DMS53 treated with DMSO at 0.1 percent for 48 hours (cell line): Measurements from ENCODE around the gene NACC2.
"Not testable (repeated sequence)": the region's sequence is repeated elsewhere in the genome, so short reads cannot be mapped to it uniquely, and the experiment has no call there.

ENCODE experiments used
- DNase-seq: peaks from one replicate; lab custom pipeline; 2025; ENCODE audit not compliant: unreplicated experiment; lab: John Stamatoyannopoulos, UW

Gene NACC2

DNA sequence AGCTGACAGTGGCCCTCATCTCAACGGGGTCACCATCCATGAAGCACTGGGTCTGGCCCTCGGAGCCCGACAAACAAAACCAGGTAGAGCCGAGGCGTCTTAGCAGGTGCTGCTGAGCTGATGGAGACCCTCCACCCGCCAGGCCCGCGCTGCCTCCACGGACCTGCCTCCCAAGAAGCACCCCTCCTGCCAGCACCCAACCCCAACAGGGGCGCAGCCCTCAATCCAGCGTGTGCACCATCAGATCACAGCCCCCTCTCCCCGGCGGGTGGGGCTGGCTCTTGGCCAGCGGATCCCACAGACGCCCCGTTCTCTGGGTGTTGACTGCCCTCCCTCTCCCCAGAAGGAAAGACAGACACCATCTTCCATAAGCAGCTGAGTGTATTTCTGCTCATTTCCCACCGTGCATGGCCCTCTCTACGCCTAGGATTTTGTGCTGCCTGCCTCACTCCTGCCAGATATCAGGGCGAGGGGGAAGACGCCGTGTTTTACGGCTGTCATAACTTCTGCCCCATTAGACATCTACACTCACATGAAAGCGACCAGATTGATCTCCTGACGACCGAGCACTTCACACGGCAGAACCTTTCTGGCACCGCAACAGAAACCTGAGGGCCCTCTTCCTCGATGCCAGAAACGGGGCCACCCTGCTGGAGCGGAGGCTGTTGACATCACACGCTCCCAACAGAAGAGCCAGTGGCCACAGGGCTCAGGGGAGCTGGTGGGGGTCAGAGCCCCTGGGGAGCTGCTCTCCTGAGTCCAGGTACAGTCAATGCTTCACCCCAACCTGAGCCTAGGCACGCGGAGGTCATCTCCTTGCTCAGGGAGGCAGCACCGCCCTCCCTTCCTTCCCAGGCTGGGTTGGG, 12.4 kb downstream of the NACC2 start:
- no peak for DNase-seq

DNA sequence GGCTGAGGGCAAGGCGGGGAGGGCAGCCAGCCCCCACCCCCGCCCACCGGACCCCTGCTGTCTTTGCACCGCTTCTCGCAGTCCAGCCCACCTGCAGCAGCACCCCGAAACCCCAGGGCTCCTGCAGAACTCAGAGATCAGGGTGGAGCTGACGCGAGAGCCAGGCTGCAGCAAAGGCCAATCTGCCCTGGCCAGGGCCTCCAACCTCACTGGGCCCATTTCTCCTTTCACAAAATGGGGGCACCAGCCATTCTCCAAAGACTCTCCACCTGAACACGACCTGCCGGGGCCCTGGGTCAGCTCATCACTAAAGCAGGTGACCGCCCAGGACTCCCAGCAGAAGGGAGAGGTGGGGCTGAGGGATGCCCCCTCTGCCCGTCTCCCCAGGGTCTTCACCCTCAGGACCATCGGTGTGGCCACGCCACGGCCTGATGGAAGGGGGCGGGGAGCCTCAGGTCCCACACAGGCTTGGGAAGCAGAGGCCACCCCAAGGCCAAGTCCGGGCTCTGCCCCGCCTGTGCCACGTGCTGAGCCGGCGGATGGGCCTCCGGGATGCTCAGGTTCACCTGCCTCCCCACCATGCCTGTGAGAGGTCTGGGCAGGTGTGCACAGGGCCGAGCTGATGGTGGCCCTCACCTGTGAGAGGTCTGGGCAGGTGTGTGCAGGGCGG, 13.1 kb downstream of the NACC2 start:
- no peak for DNase-seq

DNA sequence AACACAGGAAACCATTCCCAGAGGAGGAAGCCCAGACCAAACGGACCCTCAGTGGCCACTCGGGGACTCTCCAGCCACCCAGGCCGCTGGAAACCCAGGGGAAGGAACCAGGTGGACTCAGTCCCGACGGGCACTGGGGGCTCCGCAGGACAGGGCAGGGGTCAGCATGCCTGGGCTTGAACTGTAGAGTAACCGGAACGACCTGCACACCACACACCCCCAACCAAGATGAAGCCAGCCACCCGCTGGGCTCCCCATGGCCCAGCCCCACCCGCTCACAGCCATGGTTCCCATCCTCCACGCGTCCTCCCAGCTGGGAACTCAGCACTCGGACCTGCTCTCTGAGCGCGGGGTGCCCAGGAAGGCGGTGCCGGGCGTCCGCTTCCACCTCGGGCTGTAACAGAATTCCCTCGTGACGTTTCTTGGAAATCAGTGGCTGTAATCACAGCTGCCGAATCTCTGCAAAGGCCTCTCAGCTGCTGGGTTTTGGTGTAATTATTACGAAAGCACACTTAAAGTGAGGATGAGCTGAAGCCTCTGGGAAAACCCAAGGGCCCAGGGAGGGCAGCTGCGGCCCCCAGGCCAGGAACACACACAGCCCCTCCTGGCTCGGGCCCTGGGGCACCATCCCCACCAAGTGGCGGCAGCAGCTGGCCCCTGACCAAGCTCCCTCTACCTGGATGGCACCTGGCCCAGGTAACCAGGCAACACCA, 13.8 kb downstream of the NACC2 start:
- DNase-seq = no peak

DNA sequence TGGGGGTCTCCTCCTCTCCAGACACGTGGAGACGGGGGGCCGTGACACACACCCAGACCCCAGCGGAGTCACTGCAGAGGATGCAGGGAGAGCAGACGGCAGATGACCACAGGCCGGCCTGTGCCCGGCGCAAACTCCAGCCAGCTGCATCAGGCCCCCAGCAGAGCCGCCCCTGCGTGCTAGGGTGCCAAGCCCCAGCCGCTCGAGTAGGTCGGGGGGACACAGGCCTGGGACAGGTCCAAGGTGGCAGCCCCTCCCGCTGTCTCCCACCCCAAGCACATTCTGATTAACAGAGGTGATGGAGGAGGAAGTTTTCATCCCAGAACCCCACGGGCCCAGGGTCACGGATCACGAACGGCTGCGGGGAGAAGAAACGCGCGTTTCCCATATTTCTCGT, 14.4 kb downstream of the NACC2 start:
- no peak for DNase-seq

DNA sequence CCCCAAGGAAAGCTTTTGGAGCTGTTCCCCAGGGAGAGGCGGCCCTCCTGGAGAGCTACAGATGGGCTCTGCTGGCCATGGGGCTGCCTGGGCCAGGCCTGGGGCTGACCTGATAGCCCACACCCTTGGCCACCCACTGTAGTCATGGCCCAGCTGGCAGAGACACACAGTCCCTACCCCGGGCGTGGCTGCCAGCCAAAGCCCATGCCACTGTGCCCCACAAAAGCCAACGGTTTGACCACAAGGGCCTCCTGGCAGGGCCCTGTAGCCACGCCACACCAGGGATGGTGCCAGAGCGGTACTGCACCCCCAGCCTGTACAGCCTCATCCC, 15.2 kb downstream of the NACC2 start:
- DNase-seq = no peak

DNA sequence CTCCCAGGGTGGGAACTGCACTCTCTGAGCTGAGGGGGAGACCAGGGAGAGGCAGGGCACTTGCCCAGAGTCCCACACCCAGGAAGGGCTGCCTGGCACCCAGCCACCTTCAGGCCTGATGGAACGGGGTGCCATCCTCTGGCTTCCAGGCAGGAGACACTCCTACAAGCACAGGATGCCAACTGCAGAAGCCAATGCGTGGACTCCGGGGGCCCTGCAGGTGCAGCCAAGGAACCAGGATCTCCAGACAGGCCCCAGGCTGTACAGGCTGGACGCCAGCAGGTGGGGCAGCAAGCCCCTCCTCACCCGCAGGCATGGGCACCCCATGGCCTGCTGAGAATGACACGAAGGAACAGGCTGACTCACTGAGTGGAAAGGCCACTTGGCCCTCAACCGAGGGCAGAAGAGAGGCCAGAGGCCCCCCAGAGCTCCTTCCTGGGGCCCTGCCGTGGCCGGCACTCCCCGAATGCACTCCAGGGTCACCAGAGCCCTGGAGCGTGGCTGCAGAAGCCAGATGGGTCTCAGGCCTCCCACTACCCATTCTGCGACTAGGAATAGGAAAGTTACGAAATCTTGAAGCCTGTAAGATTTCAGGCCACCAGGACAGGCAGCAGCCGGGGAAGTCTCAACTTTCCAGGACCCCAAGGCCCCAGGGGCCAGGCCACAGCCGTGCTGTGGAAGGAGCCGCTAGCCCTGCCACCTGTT, 15.7 kb downstream of the NACC2 start:
- no peak for DNase-seq

DNA sequence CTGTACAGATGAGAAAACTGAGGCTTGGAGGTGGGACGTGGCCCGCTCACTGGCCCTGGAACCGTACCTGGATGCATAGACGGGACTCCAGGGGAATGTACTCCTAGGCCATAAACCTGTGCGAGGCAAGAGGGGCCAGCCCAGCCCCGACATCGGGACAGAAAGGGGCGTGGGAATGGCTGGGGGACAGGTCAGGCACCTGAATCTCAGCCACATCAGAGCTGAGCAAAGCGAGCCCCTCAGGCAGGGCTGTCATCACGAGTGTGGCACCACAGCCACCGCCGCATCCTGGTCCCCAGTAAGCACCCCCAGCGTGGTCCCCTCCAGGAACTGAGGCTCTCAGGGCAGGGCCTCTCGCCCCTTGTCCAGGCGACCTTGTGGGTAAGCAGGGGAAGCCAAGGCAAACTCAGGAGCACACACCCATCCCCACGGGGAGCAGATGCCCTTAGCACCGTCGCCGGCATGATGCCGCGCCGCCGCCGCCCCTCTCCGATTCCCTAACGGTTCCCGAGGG, 16.5 kb downstream of the NACC2 start:
- no peak for DNase-seq

DNA sequence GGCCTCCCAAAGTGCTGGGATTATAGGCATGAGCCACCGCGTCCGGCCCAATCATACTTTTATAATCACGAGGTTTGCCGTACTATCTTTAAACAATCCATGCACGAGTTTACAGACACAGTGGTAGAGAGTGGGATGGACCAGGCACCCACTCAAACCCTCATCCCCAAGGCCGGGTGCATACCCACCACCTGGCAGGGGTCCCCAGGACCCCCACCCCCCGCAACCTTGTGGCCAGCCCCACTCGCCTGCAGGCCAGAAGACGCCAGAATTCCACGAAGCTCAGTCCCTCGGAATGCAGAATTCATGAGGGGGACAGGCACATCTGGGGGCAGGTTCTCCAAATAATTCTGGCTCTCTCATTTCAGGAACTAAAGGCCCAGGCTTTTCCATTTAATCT, 17.1 kb downstream of the NACC2 start:
- no peak for DNase-seq

DNA sequence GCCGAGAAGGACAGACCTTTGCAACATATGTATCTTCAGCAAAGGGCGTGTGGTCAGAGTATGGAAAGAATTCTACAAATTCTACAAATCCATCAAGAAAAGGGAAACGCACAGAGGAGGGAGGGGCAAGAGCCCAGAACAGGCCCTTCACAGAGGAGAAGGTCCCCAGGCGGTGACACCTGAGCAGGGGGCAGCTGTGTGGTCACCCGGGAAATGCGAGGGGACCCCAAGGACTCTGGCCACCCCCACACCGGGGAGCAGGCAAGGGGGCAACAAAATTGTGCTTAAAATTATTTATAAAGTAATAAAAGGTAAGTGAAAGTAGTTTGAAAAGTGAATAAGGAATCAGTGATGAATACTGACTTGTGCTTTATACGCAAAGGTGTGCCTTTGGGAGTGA, 17.6 kb downstream of the NACC2 start:
- no peak for DNase-seq

DNA sequence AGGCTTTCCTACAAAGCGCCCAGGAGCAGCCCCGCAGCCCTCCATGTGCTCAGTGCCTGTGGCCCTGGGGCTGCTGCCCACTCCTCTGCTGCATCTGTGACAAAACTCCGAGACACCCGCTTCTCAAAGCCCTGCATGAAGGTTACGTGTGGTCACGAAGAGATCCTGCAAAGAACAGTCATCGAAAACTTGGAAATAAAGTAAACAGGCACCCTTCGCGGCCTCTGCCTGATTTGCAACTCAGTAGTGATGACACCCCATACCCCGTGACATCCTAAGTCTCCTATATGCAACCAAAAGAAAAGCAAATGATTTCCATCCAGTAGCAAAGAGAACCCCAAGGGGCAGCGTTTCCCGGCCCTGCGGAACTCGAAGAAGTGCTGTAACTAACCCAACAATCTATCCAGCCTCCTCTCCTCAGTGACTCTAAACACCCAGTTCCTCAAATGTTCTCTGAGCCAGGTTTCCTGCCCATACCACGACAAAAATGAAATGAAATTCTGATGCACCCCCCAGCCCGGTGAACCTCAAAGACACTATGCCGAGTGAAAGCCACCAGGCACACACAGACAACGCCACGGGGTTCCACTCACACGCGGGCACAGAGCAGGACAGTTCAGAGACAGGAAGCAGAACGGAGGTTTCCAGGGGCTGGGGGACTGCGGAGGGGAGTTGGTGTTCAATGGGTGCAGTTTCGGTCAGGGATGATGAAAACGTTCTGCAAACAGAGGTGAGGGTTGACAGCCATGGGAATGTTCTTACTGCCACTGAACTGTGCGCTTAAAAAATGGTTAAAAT, 19.0 kb downstream of the NACC2 start:
- DNase-seq = no peak

DNA sequence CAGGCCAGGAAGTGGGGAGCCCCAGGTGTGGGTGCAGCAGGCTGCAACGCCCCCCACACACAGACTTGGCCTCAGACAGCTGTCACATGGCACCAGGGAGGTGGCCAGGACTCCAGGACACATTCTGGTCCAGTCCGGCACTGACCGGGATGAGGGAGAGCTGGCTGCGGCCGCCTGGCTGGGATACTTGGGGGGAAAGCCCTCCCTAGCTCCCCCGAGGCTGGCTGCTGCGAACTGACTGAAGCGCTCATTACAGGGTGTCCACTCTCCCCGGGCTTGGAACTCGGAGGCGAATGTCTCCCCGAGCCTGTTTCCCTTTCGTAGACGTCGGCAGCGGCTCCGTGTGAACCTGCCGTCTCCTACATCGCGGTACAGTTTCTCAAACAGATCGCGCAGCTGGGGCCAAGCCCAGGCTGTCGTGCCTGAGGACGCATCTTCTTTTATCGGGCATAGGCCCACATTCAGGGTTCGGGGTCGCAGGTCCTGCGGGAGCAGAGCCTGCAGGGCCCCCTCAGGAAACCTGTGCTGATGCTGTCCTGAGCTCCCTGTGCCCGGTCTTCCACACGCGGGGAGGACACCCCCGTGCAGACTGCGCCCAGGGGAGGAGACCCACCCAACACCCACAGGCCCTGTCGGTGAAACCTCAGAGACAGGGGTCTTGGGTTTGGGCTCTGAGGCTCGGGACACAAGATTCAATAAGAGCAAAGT, 19.8 kb downstream of the NACC2 start:
- no peak for DNase-seq

DNA sequence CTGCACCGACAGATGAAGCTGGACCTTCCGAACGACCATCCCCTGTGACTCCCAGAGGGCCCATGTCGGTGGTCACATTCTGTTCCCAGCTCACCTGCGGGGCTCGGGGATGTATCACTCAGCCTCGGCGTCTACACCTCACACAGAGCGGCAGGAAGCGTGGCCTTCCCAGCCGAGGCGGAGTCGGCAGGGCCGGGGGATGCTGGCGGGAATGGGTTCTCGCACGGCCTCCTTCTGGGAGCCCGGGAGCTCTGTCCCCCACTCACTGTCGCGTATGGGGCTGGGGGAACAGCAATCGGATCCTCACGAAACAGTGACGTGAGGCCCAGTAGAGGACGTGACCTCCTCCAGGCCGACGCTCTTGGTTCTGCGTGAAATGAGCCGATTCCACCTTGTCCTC, 20.4 kb downstream of the NACC2 start:
- no peak for DNase-seq

DNA sequence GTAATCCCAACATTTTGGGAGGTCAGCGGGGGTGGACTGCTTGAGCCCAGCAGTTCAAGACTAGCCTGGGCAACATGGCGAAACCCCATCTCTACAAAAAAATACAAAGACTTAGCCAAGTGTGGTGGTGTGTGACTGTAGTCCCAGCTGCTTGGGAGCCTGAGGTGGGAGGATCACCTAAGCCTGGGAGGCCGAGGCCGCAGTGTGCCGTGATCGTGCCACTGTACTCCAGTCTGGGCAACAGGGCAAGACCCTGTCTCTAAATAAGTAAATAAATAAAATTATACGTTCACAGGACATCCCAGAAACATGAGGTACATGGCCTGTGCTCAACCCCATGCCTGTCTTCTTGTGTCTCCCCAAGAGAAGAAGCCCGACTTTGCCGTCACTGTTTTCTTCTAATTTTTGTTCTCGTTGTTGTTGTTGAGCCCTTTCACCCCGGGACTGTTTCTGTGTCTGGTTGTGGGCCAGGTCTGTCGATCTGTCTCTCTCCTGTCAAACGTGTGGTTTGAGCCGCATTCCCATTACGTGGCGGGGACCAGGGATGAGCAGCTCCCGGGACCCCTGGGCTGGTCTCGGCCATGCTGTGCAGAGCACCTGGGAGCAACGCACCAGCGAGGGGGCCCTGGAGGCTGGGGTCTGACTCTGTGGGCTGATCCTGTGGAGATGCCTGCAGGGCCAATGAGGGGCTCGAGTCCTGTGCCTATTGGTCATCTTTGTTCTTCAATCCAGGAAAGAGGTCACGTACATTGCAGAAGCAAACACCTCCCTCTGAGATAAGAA, 32.2 kb downstream of the NACC2 start:
- no peak for DNase-seq

DNA sequence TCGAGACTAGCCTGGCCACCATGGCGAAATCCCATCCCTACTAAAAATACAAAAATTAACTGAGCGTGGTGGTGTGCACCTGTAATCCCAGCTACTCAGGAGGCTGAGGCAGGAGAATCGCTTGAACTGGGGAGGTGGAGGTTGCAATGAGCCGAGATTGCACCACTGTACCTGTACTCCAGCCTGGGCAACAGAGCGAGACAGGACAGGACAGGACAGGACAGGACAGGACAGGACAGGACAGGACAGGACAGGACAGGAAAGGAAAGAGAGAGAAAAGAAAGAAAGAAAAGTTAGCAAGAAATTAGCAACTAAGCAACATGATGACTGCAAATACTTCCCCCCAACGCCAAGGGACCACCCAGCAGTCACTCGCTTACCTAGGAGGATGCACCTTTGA, 33.2 kb downstream of the NACC2 start:
- not testable (repeated sequence) for DNase-seq

DNA sequence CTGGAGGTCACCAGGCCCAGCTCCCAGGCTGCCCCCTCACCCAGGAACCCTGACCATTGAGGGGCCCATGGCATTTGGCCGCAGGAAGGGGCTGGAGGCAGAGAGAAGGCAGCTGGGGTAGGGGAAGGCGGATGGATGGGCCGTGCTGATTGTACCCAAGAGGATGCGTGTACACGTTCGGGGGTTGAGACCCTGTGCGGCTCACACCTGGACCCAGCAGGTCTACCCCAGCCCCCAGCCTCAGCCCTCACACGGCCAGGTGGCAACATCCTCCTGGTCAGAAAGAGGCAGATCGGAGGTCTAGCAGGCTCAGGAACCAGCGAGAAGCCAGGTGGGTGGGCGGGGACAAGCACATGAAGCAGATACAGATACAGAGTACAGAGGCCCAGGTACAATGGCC, 33.7 kb downstream of the NACC2 start:
- DNase-seq = no peak

DNA sequence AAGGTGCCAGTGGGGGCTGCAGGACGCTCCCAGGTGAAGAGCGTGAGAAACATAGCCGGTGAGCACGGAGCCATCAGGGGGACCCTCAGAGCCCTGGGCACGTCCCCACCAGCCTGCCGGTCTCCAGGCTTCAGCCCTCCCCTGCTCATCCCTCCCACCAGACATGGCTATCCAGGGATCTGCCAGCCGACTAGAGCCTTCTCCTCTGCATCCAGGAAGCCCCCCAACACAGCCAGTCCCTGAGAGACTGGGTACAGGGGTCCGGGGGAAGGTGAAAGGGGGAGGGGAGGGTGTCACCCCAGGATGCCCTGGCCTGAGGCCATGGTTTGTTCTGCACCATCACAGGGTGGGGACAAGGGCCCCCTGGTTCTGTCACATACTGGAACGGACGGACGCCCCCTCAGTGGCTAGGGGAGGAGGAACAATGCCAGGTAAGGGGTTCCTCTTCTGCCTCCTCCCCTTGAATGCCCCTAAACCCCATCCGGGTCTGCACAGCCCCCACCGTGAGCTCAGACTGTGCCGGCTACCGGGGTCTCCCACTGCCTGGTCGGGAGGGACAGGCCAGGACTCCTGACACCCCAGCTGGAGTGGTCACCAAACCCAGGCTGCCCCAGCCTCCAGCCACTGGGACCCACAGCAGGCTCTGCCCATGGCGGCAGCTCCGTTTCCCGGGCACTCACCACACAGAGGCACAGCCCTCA, 34.3 kb downstream of the NACC2 start:
- DNase-seq = no peak

DNA sequence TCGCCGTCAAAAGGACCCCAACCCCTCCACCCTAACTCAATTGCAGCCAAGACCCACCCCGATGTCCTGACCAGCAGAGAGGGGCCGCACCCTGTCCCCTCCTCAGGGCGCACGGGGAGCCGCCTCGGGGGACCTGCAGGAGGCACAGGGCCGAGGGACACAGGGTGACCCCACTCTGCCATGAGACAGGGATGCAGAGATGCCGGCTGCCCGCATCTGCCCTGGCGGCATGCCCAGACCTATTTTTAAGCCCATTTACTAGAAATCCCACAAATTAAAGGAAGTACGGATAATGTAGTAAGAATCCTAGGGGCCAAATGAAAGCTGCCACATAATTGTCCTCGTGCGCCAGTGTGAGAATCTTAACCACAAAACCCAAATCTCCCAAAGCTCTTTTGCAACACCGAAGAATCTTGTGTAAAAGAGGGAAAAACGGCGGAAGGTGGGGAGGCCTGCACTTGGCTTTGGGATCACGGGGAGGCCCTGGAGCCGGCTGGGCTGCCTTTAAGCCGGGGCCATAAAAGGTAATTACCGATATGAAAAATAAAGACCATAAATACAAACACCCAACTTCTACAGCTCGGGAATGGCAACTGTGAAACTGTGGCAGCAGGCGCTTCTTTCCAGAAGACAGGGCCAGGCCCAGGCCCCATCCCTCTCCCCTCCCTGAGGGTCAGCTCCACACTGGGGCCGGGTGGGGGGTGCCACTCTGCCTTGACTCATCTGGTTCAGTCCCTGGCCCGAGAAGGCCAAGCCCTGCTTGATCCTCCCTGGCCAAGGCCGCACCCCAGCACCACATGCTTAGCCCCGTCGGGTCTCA, 35.0 kb downstream of the NACC2 start:
- DNase-seq = no peak

DNA sequence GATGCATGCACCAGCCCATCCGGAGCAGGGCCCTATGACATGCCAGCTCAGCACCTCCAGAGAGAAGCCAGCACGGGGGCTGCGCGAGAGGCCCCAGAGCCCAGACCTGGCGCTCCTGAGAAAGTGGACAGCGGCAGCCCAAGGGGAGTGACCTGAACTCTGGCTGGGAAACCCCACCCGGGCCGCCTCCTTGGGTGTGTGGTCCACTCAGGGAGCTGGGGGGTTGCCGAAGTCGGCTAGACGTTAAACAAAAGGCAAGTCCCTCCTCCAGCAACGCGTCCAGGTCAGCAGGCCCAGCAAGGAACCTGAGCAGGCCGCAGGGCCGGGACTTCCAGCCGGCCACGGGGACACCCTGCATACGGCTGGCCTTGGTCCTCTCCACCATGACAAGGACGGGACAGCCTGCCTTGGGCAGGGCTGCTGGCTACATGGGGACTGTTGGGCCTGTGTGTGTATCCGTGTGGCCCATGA, 35.7 kb downstream of the NACC2 start:
- no peak for DNase-seq
